ENCODE data around the gene NPAS2. TPM values are rescaled to one million over a fixed set of nuclear protein-coding genes. Genes with fewer than 3 reads are reported as not detected.
A peak's percentile ranks its signal among the peaks of the same experiment; 100 is the strongest.

The NPAS2 gene
- total and polyA plus RNA-seq, 5 experiments from 2014 or later: 2.0 to 9.0 (median 4.1) TPM

DNA sequence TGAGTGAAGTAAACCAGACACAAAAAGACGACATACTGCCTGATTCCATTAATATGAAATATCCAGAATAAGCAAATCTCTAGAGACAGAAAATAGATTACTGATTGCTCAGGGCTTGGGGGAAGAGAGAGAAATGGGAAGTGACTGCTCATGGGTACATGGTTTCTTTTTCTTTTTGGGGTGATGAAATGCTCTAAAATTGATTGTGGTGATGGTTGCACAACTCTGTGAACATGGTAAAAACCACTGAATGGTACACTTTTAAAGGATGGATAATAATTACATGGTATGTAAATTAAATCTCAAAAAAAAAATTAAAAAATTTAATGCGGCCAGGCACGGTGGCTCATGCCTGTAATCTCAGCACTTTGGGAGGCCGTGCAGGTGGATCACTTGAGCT is 221.5 kb downstream of the NPAS2 start:
- no peak for DNase-seq
- peaks cover 0 to 2% (median 0%) of the 10 kb centered on the region in 5 donors for H3K27me3 Mint-ChIP-seq
- ATAC-seq: no peak
- H3K4me1 Mint-ChIP-seq: no peaks in the 10 kb centered on the region
- H3K36me3 Mint-ChIP-seq: no peaks in the 10 kb centered on the region
- no peak overlapping the region for H3K27ac Mint-ChIP-seq
- no peaks in the 10 kb centered on the region for H3K9me3 Mint-ChIP-seq
- H3K4me3 Mint-ChIP-seq: no peak overlapping the region
- POLR2A ChIA-PET: no interaction called here

DNA sequence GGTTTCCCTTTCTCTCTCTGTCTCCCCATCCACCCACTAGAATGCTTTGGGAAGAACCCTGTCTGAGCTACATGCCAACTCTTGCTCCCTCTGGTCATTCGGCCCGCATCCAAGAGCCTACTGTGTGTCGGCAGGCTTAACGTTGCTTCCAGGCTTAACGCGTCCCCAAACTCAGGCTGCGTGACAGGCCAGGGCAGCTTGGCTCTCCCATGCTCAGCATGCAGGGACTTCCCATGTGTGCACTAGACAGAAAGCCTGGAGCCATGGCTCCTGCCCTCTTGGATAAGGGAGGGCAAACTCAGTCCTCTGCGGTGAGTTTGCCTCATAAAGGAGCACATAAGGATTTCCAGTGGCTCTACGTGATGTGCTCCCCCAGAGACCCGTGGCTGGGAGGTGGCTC is 225.4 kb downstream of the NPAS2 start:
- ATAC-seq: no peak
- Mint-ChIP-seq H3K4me1 (no peaks in the 10 kb centered on the region), H3K27me3 (peaks cover 0 to 2% (median 0%) of the 10 kb centered on the region in 5 donors), H3K9me3 (peaks cover 0 to 2% (median 0%) of the 10 kb centered on the region in 9 donors), H3K27ac (peak overlapping the region in 1 of 10 donors; percentile 28), H3K4me3 (no peak overlapping the region), H3K36me3 (peaks cover 0 to 3% (median 0%) of the 10 kb centered on the region in 3 donors)
- POLR2A ChIA-PET: no interaction called here
- no peak for DNase-seq

Other genes starting within 250 kb of the NPAS2 start
- 1,000 to 10,000 TPM; 2,599 to 2,788 TPM for gene RPL31, start 182.2 kb downstream of the NPAS2 start, total RNA-seq
- 1,000 to 10,000 TPM; 7,517 to 8,494 (median 8,327) TPM for gene RPL31, start 182.2 kb downstream of the NPAS2 start, polyA plus RNA-seq

Measured in naive thymus-derived CD8-positive, alpha-beta T cell (primary cell).